NCI-H82 treated with DMSO at 0.1 percent for 48 hours (cell line): ENCODE data around the gene LAGE3.
"Not testable (repeated sequence)": the region's sequence is repeated elsewhere in the genome, so short reads cannot be mapped to it uniquely, and the experiment has no call there.

Source experiments
- DNase-seq: peaks from one replicate; lab custom pipeline; 2025; ENCODE audit not compliant: unreplicated experiment; lab: John Stamatoyannopoulos, UW

Gene LAGE3

GRCh38 chrX:154502989-154503388, 23.9 kb upstream of the LAGE3 start:
- DNase-seq, result no peak

DNA sequence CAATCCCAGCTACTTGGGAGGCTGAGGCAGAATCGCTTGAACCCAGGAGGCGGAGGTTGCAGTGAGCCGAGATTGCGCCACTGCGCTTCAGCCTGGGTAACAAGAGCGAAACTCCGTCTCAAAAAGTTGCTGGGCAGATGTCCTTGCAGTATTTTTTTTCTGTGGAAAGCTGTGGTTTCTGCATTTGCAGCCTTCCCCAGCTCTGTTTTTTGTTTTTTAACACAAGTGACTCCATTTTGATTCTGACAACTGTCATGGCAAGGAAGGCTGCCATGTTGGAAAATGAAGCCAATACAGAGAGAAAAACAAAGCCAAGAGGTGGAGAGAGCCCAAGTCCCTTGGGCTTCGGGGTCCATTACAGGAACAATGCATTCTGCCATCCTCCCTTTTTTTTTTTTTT, 23.0 kb upstream of the LAGE3 start:
- no peak for DNase-seq

GRCh38 chrX:154501423-154501822, 22.3 kb upstream of the LAGE3 start:
- DNase-seq, result not testable (repeated sequence)

DNA sequence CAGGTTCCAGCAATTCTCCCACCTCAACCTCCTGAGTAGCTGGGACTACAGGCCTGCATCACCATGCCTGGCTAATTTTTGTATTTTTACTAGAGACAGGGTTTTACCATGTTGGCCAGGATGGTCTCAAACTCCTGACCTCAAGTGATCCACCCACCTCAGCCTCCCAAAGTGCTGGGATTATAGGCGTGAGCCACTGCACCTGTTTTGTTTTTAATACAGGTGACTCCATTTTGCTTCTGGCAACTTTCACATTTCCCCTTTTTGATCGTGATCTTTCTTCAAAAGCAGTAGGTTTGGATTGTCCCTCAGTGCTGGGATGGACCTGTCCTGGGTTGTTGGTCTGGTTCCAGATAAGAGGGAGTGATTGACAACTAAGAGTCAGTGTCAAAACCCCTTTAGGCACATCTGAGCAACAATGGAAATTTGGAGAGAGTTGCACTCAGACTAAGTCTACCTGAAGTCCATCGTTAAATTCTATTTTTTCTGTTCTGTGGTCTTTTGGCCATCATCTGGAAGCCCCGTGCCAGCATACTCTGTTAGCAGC, 17.6 kb upstream of the LAGE3 start:
- not testable (repeated sequence) for DNase-seq

- no peak for DNase-seq
These were observed 16.4 kb upstream of the LAGE3 start for GRCh38 chrX:154495472-154495922.

DNA sequence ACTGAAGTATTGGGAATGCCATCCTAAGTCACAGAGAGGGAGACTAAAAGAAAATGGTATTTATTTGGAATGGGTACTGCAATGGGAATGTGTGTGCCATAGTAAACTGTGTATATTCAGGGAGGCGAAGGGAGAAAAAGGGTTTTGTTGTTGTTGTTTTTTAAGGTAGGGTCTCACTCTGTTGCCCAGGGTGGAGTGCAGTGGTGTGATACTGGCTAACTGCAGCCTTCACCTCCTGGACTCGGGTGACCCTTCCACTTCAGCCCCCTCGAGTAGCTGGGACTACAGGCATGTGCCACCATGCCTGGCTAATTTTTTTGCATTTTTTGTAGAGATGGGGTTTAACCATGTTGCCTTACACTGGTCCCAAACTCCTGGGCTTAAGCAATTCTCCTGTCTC, 15.6 kb upstream of the LAGE3 start:
- DNase-seq, result no peak

DNA sequence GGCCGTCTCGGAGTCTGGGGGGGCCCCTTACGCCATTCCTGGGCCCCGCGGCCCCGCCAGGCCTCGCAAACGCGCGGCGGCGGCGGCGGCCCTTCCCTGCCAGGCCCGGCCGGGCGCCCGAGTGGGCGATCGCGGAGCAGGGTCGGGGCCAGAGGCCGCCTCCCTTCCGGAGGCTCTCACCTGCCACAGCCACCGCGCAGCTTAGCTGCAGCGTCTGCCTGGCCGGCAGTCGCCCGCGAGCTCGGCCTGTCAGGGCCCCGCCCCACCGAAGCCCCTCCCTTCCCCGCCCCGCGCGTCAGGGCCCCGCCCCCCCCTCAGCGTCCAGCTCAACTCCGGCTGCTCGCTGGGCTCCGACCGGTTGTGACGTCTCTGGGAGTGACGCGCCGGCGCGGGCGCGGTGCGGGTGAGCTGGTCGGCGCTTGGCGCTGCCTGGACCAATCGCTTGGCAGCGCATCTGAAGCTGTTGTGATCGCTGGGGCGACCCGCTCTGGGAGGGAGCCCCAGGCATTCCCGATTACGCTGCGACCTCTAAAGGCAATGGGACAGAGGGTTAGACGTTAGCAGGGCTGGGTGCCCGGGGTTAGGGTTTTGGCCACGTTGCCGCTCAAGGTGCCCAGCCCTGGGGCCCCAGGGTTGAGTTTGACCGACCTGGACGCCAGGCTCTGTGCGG, 11.5 kb upstream of the LAGE3 start, which contains the start of gene SLC10A3:
TSS of gene SLC10A3 (minus strand) at position 216 of the 670 bp plus-strand sequence. CDS start 1,689 bp downstream, outside the sequence.
- peak; percentile 76 for DNase-seq

DNA sequence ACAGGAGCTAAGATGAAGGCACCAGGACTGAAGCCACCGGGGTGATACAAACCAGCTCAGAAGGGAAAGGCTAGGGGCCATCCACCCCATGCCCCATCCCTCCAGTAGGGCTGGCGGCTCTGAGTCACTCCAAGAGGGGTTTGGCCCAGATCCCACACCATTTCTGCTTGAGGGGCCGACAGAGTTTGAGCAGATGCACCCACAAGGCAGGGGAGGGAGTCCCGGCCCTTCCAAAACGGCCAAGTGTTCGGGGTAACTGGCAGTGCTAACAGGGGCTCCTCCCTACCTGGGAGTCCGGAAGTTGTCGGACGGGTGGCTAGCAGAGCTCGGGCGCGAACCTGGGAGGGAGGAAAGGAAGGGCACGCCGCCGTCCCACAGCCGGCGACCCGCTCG, 10.9 kb upstream of the LAGE3 start:
- DNase-seq, result no peak

DNA sequence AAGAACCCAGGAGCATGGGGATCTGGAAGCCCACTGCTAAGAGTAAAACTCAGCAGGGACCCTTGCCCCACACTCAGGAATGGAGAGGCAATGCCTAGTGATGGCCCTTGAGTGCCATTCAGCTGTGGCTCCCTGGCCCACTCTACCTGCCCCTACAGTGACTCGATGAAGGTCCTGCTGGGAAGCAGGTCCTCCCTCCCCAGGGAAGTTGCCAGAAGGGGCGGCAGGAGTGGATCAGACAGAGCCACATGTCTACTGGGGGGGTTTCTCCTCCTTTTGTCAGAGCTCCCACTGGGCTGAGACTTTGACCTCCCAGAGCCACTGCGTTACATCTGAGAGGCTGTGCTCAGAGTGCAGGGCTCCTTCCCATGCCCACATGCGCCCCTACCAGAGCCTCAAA, 10.1 kb upstream of the LAGE3 start:
- no peak for DNase-seq

- no peak for DNase-seq
These were observed 9.4 kb upstream of the LAGE3 start for GRCh38 chrX:154488336-154489075.

DNA sequence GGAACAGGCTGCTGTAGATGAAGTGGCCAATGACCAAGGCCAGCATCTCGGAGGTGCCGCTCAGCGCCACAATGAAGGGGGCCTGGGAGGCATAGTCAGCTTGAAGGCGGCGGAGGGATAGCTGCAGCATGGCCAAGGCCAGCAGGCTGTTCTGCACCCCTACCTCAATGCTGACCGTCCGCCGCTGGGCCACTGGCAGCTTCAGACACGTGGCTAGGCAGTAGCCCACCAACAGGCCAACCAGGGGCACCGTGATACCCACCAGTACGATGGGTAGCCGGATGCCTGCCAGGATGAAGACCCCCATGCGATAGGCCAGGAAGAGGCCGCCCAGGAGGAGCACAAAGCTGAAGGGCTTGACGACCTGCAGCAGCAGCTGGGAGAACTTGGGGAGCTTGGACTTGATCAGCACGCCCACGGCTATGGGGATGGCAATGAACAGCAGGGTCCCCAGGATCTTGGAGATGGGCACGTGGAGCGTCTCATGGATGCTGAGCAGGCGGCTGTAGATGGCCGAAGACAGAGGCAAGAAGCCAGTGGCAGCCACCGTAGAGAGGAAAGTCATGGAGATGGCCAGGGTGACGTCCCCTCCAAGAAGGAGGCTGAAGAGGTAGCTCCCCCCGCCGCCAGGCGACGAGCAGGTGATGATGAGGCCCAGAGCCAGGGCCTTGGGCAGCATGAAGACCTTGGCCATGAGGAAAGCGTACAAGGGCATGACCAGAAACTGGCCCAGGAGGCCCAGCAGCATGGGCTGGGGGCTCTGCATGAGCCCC, 8.6 kb upstream of the LAGE3 start:
- DNase-seq, result no peak

GRCh38 chrX:154486396-154487207, 7.5 kb upstream of the LAGE3 start, which contains the start of gene UBL4A:
Gene UBL4A, minus strand, starts transcription at chrX:154486615. Its CDS starts 31 bp downstream, at chrX:154486584.
- peak; percentile 33 for DNase-seq

- no peak for DNase-seq
These were observed 6.9 kb upstream of the LAGE3 start for GRCh38 chrX:154486052-154486395.

DNA sequence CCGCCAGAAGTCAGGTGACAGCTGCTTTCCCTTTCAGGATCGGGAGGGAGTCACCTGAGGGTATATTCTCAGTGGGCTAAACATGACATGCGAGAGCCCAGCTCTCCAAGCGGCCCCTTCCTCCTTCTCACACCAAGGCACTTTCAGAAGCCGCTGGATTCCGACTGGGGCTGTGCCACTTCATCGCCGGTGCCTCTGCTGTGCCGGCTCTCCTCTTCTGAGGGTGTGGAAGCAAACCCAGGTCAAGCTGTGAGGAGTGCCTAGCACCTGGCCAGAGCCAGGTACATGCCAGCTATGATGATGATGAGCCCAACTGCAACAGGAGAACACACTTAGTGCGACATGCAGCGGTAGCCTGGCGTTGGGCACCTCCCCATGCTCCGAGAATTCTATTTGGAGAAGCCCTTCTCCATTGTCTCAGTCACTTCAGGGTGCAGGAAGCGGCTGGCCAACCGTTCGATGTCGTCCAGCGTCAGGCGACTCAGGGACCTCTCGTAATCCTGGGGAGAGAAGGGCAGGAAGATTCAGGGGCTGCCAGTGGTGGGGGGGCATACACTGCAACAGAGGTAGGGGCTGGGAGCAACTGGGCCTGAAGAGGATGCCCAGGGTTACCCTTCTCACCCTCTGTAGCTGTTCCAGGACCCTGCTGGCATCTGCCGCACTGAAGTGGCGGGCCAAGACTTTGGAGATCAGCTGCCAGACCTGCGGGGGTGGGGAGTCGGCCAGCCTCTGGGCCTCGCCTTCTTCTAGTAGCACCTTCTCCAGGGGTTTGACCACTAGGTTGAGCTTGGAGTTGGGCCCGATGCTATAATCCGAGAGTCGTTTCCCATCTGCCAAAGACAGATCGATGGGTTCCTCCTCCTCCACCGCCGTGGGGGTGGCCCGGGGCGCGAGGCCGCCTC, 6.3 kb upstream of the LAGE3 start:
- no peak for DNase-seq

DNA sequence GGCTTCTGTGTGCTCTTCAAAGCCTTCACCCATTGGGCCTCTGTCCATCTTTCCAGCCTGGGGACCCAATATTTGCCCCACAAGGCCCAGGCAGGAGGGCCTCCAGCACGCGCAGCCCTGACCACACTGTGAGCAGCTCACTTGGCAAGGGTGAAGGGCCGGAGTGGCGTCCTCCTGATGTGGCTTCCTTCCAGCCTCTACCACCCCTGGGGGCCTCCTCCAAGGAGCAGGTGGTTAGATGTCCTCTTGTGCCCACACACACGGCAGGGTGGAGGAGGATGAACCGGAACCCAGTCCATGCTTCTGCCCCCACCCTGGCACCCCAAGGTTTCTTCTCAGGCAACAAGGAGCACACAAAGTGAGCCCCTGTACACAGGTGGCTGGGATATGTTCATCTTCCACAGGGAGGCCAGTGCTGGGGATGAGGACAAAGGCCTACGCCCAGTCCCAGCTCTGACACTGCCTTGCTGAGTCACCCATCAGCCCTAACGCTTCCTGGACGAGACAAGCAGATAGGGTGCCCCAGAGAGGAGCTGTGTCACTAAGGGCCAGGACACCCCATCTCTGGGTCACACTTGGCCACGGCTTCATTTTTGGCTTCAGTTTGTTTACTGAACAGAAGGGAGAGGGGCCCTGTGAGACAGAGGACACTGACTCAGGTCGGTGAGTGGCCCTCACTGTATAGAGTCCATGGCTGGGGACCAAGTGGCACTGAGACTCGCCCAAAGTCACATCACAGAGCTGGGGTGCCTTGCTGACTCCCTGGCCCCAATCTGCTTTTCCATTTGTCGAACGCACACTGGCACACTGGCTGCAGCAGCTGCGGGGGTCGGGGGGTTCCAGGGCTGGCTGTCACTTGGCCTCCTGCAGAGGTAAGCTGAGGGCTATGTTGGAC, 5.4 kb upstream of the LAGE3 start:
- DNase-seq, result no peak

- DNase-seq, result no peak
These were observed 4.2 kb upstream of the LAGE3 start for GRCh38 chrX:154483325-154483724.

DNA sequence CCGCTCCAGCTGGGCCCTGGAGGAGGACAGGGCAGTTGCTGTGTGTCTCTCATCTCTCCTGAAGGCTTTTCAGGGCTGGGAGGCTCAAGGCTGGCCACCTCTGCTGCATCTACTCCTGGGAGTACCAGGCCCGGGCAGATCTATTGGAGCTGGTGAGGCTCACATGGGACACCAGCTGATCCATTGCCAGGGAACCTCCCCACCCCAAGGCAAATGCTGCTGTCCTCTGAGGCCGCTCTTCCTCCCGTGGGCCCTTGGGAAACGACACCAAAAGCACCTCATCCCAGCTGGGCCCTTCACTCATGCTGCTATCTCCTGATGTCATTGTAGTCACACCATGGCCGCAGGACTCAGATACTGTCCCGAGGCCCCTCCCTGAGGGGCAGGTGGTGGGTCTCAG, 3.7 kb upstream of the LAGE3 start:
- no peak for DNase-seq

DNA sequence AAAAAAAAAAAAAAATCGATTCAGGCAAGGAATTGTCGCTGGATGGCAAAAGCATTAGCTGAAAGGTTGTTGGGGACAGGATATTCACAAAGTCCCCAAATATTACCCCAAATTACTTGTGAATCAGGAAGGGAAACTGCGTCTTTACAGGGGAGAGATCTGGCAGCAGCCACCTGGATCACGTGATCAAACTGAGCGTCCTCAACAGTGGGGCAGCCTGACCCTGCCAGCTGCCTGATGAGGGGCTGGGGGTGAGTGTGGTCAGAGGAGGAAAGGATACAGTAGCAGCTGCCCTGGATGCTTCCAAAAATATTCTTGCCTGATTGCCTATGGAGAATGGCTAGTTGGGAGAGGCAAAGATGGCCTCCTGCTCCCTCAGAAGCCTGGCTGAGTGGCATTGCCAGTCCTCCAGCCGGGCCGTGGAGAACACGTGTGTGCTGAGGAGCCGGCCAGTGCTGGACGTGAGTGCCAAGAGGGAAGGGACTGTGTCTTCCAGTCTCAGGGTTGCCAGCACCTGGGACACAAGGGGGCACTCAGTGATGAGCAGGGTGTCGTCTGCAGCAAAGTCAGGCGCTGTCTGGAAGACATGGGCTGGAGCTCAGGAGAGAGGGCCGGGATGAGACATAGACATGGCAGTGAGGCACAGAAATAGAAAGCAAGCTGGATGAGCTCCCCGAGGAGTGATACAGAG, 3.0 kb upstream of the LAGE3 start:
- no peak for DNase-seq
